Type B pancreatic cell (in vitro differentiated cells): Measurements from ENCODE around the gene CD300E. TPM values are rescaled to one million over a fixed set of nuclear protein-coding genes. Genes with fewer than 3 reads are reported as not detected.

ENCODE experiments used
- DNase-seq: peaks from one replicate; pipeline ENCODE4 v3.0.0; 2021; ENCODE audit warnings: mixed read lengths; ENCODE audit not compliant: unreplicated experiment; ENCODE audit errors: extremely low spot score
- H3K27ac Mint-ChIP-seq: 2 replicates; pipeline ENCODE4 v1.8.0; 2021; ENCODE audit warnings: mild to moderate bottlenecking, mixed read lengths
- H3K27me3 Mint-ChIP-seq: 2 replicates; pipeline ENCODE4 v1.8.0; 2021; ENCODE audit warnings: mixed read lengths
- H3K36me3 Mint-ChIP-seq: 2 replicates; pipeline ENCODE4 v1.8.0; 2021; ENCODE audit warnings: mixed read lengths
- H3K4me1 Mint-ChIP-seq: one replicate; pipeline ENCODE4 v1.8.0; 2021; ENCODE audit warnings: mixed read lengths; ENCODE audit not compliant: unreplicated experiment
- H3K4me3 Mint-ChIP-seq: 2 replicates; pipeline ENCODE4 v1.8.0; 2021; ENCODE audit warnings: mild to moderate bottlenecking, mixed read lengths
- H3K9me3 Mint-ChIP-seq: 2 replicates; pipeline ENCODE4 v1.8.0; 2021; ENCODE audit warnings: mixed read lengths
- CTCF ChIP-seq: fragments of 200-600 bp; sonication (generic); conservative IDR thresholded peaks from 2 replicates; pipeline ENCODE4 v1.5.0; 2021; ENCODE audit warnings: antibody characterized with exemption, mild to moderate bottlenecking
- total RNA-seq: library from RNA; stranded (reverse); gene quantifications from 2 replicates; pipeline ENCODE4 v1.2.1, GENCODE V29; 2021; ENCODE audit warnings: low replicate concordance

Gene CD300E
- total RNA-seq, 1 donor from 2014 or later: not detected

- no peaks in the 10 kb centered on the region for H3K36me3 Mint-ChIP-seq
- H3K27ac Mint-ChIP-seq: no peak overlapping the region
- no peak for TF ChIP-seq CTCF
- H3K27me3 Mint-ChIP-seq: peaks cover 53% of the 10 kb centered on the region
- no peak for DNase-seq
- H3K4me3 Mint-ChIP-seq: no peak overlapping the region
- no peaks in the 10 kb centered on the region for H3K4me1 Mint-ChIP-seq
- H3K9me3 Mint-ChIP-seq: no peaks in the 10 kb centered on the region
Measured at GRCh38 chr17:74608511-74608910, 15.0 kb downstream of the CD300E start.

- Mint-ChIP-seq H3K4me3 (no peak overlapping the region), H3K4me1 (no peaks in the 10 kb centered on the region), H3K27ac (no peak overlapping the region), H3K36me3 (no peaks in the 10 kb centered on the region), H3K27me3 (peaks cover 52% of the 10 kb centered on the region), H3K9me3 (no peaks in the 10 kb centered on the region)
- TF ChIP-seq CTCF: no peak
- DNase-seq: no peak
Measured at GRCh38 chr17:74607221-74607620, 16.3 kb downstream of the CD300E start.

GRCh38 chr17:74606050-74606449, 17.5 kb downstream of the CD300E start:
- no peak for DNase-seq
- no peaks in the 10 kb centered on the region for H3K36me3 Mint-ChIP-seq
- H3K4me3 Mint-ChIP-seq: no peak overlapping the region
- no peaks in the 10 kb centered on the region for H3K4me1 Mint-ChIP-seq
- TF ChIP-seq CTCF: no peak
- H3K27ac Mint-ChIP-seq: no peak overlapping the region
- H3K9me3 Mint-ChIP-seq: no peaks in the 10 kb centered on the region
- H3K27me3 Mint-ChIP-seq: peaks cover 54% of the 10 kb centered on the region

- no peak overlapping the region for H3K4me3 Mint-ChIP-seq
Measured at GRCh38 chr17:74605361-74605760, 18.2 kb downstream of the CD300E start.

GRCh38 chr17:74604761-74605160, 18.8 kb downstream of the CD300E start:
- Mint-ChIP-seq H3K27me3 (peaks cover 66% of the 10 kb centered on the region), H3K9me3 (no peaks in the 10 kb centered on the region), H3K4me3 (no peak overlapping the region), H3K36me3 (no peaks in the 10 kb centered on the region), H3K4me1 (no peaks in the 10 kb centered on the region), H3K27ac (no peak overlapping the region)
- no peak for TF ChIP-seq CTCF
- no peak for DNase-seq

More at GRCh38 chr17:74605361-74605760, 18.2 kb downstream of the CD300E start:
- no peak overlapping the region for H3K27ac Mint-ChIP-seq
- peaks cover 60% of the 10 kb centered on the region for H3K27me3 Mint-ChIP-seq
- no peak for TF ChIP-seq CTCF
- H3K9me3 Mint-ChIP-seq: no peaks in the 10 kb centered on the region
- no peaks in the 10 kb centered on the region for H3K4me1 Mint-ChIP-seq
- DNase-seq: no peak
- no peaks in the 10 kb centered on the region for H3K36me3 Mint-ChIP-seq

- Mint-ChIP-seq H3K4me3 (no peak overlapping the region), H3K4me1 (no peaks in the 10 kb centered on the region)
- TF ChIP-seq CTCF: no peak
Measured at GRCh38 chr17:74604200-74604599, 19.3 kb downstream of the CD300E start.

More at GRCh38 chr17:74604200-74604599, 19.3 kb downstream of the CD300E start:
- no peaks in the 10 kb centered on the region for H3K9me3 Mint-ChIP-seq
- DNase-seq: no peak
- peaks cover 71% of the 10 kb centered on the region for H3K27me3 Mint-ChIP-seq
- no peaks in the 10 kb centered on the region for H3K36me3 Mint-ChIP-seq
- H3K27ac Mint-ChIP-seq: no peak overlapping the region
